HepG2 (cell line): ENCODE results near the gene CCDC88A. TPM values are rescaled to one million over a fixed set of nuclear protein-coding genes. Genes with fewer than 3 reads are reported as not detected.

ENCODE experiments used
- ATAC-seq: fragments of 200-7000 bp; cut with Tn5 transposase; 3 replicates; pipeline ENCODE4 v1.9.1; 2020; ENCODE audit warnings: mild to moderate bottlenecking, moderate library complexity
- BruUV-seq: library from RNA; stranded (reverse); fragments of 400-500 nt; replicated peaks from 2 replicates; lab custom pipeline; 2021; lab: Mats Ljungman, UMichigan
- CTCF ChIA-PET: fragments of 300-600 bp; formaldehyde crosslinking; extraction: SDS; loops from one replicate; lab custom pipeline; 2021; ENCODE audit warnings: low total read pairs, inconsistent platforms, low intra/inter-chr PET ratio; lab: Yijun Ruan, JAX
- POLR2A ChIA-PET: fragments of 350-600 bp; sonication (Branson Sonifier 250); formaldehyde crosslinking; loops from one replicate; lab custom pipeline; 2020; ENCODE audit warnings: antibody characterized with exemption, inconsistent platforms; lab: Yijun Ruan, JAX
- DNase-seq: peaks from one replicate; pipeline ENCODE4 v3.0.0-alpha.2; 2015; ENCODE audit warnings: low spot score
- FAIRE-seq: peaks from 3 replicates; lab custom pipeline; 2011; peaks lifted over from hg19 to GRCh38; lab: Jason Lieb, UNC
- H2AFZ ChIP-seq: one replicate; pipeline ENCODE4 v1.6.1; 2011; ENCODE audit warnings: low read length, inconsistent platforms
- H3K27ac ChIP-seq: fragments of 300-600 bp; 3 replicates; pipeline ENCODE4 v1.8.0; 2011; ENCODE audit warnings: mixed run types, mild to moderate bottlenecking, mixed read lengths, low read length, inconsistent platforms; ENCODE audit not compliant: insufficient read depth; ENCODE audit errors: extremely low read length
- H3K27me3 ChIP-seq, 2 experiments: fragments of 200-600 bp in 1 of 2; 2 replicates in 1 of 2; 3 replicates in 1 of 2; pipeline versions ENCODE4 v1.6.0 to v1.8.0; 2011; ENCODE audit warnings: low read length in 2 of 2, mild to moderate bottlenecking in 2 of 2, moderate library complexity in 2 of 2, inconsistent platforms in 1 of 2; ENCODE audit not compliant: insufficient read depth in 2 of 2, control insufficient read depth in 1 of 2
- H3K36me3 ChIP-seq, 2 experiments: fragments of 200-600 bp in 1 of 2; replicated peaks in 1 of 2; 2 replicates in 1 of 2; 3 replicates in 1 of 2; pipeline versions ENCODE4 v1.5.1 to v1.8.0; 2011; ENCODE audit warnings: low read length in 2 of 2, inconsistent platforms in 1 of 2; ENCODE audit not compliant: insufficient read depth in 2 of 2, control insufficient read depth in 1 of 2
- H3K4me1 ChIP-seq: 2 replicates; pipeline ENCODE4 v1.5.1; 2012; ENCODE audit warnings: low read length, inconsistent platforms; ENCODE audit not compliant: insufficient read depth
- H3K4me2 ChIP-seq: 2 replicates; pipeline ENCODE4 v1.6.0; 2011; ENCODE audit warnings: low read depth, low read length, inconsistent platforms
- H3K4me3 ChIP-seq, 3 experiments: fragments of 200-600 bp in 1 of 3; sonication (generic), shearing (Covaris generic) in 1 of 3; replicated peaks in 1 of 3; 2 replicates each; pipeline ENCODE4 v1.5.1; 2011 to 2016; ENCODE audit warnings: low read length in 3 of 3, inconsistent platforms in 2 of 3, low read depth in 2 of 3, mild to moderate bottlenecking in 2 of 3, control low read depth in 1 of 3, mixed read lengths in 1 of 3; ENCODE audit not compliant: insufficient read depth in 1 of 3
- H3K79me2 ChIP-seq: one replicate; pipeline ENCODE4 v1.6.1; 2011; ENCODE audit warnings: low read length, inconsistent platforms; ENCODE audit not compliant: insufficient read depth
- H3K9ac ChIP-seq: 2 replicates; pipeline ENCODE4 v1.6.0; 2011; ENCODE audit warnings: mild to moderate bottlenecking, low read depth, low read length, inconsistent platforms; ENCODE audit not compliant: insufficient read depth
- H3K9me3 ChIP-seq: 2 replicates; pipeline ENCODE4 v1.5.1; 2012; ENCODE audit warnings: mild to moderate bottlenecking, low read length
- H4K20me1 ChIP-seq: 2 replicates; pipeline ENCODE4 v1.6.0; 2011; ENCODE audit warnings: inconsistent platforms, mild to moderate bottlenecking, low read length, moderate library complexity; ENCODE audit not compliant: insufficient read depth
- EP300 ChIP-seq, 3 experiments: sonication (generic) in 1 of 3; formaldehyde crosslinking in 1 of 3; IDR thresholded peaks; 2 replicates each; pipeline versions ENCODE4 v1.5.1 to v1.6.1; 2011 to 2020; ENCODE audit warnings: low read depth in 2 of 3, low read length in 2 of 3, borderline replicate concordance in 1 of 3, improper control_type of control experiment in 1 of 3, mild to moderate bottlenecking in 1 of 3, missing genetic modification reagents in 1 of 3, moderate library complexity in 1 of 3
- HDAC2 ChIP-seq: sonication (generic); formaldehyde crosslinking; IDR thresholded peaks from 2 replicates; pipeline ENCODE4 v1.4.0; 2020; ENCODE audit warnings: missing genetic modification reagents
- SIX4 ChIP-seq: sonication (generic); formaldehyde crosslinking; IDR thresholded peaks from 2 replicates; pipeline ENCODE4 v1.4.0; 2020; ENCODE audit warnings: missing genetic modification reagents
- STAG1 ChIP-seq: sonication (generic); formaldehyde crosslinking; IDR thresholded peaks from 2 replicates; pipeline ENCODE4 v1.4.0; 2020; ENCODE audit warnings: missing genetic modification reagents
- TOE1 ChIP-seq: sonication (generic); formaldehyde crosslinking; IDR thresholded peaks from 2 replicates; pipeline ENCODE4 v1.4.0; 2020; ENCODE audit warnings: mild to moderate bottlenecking, missing genetic modification reagents
- ZNF225 ChIP-seq: sonication (generic); formaldehyde crosslinking; IDR thresholded peaks from 2 replicates; pipeline ENCODE4 v1.4.0; 2020; ENCODE audit warnings: mild to moderate bottlenecking, missing genetic modification reagents
- ZNF234 ChIP-seq: sonication (generic); formaldehyde crosslinking; conservative IDR thresholded peaks from 2 replicates; pipeline ENCODE4 v1.5.1; 2020; ENCODE audit warnings: mild to moderate bottlenecking, missing genetic modification reagents
- ZNF263 ChIP-seq: sonication (generic); formaldehyde crosslinking; IDR thresholded peaks from 2 replicates; pipeline ENCODE4 v1.4.0; 2020; ENCODE audit warnings: missing genetic modification reagents
- ZNF367 ChIP-seq: sonication (generic); formaldehyde crosslinking; IDR thresholded peaks from 2 replicates; pipeline ENCODE4 v1.4.0; 2020; ENCODE audit warnings: missing genetic modification reagents, borderline replicate concordance
- ZNF619 ChIP-seq: sonication (generic); formaldehyde crosslinking; IDR thresholded peaks from 2 replicates; pipeline ENCODE4 v1.4.0; 2020; ENCODE audit warnings: mild to moderate bottlenecking, missing genetic modification reagents
- WGBS: methylation state at CpG from one replicate; pipeline ENCODE4 v1.1.6; 2017; ENCODE audit warnings: low lambda C conversion rate; 5-methylcytosine and 5-hydroxymethylcytosine counted together
- in situ Hi-C: cut with HindIII; loops from 2 replicates; pipeline ENCODE4 v1.10.0; 2017; ENCODE audit warnings: low pct_unique_long_range_greater_than_20kb; ENCODE audit not compliant: extremely low pct_ligation_motif_present
- intact Hi-C: fragments of 100-400 bp; cut with micrococcal nuclease; formaldehyde crosslinking; loops from one replicate; pipeline ENCODE4 v1.10.0; 2022; ENCODE audit not compliant: unreplicated experiment
- polyA plus RNA-seq, 8 experiments: library from polyadenylated mRNA; depleted of rRNA in 3 of 8; stranded (reverse) in 7 of 8; unstranded in 1 of 8; fragments of >200 nt; fragmentation: Illumina TruSeq in 4 of 8; extraction: Trizol in 4 of 8; gene quantifications; 2 replicates each; pipeline versions ENCODE4 v1.2.1 to v1.2.3, GENCODE V29; 2011 to 2016; ENCODE audit warnings: low read depth in 4 of 8, missing spikeins in 1 of 8, mixed read lengths in 1 of 8; ENCODE audit not compliant: insufficient read depth in 1 of 8
- total RNA-seq, 5 experiments: library from RNA; depleted of rRNA; stranded (reverse); fragments of >200 nt; fragmentation: Illumina TruSeq; extraction: Trizol; gene quantifications; 2 replicates each; pipeline ENCODE4 v1.2.3, GENCODE V29; 2016; ENCODE audit warnings: low read depth in 1 of 5
- TF ChIP-seq, protein P1 (sequence below): sonication (generic); formaldehyde crosslinking; IDR thresholded peaks from 2 replicates; pipeline ENCODE4 v1.9.0; 2022; ENCODE audit warnings: low read depth, missing genetic modification reagents
- TF ChIP-seq, protein P2 (sequence below): sonication (generic); formaldehyde crosslinking; IDR thresholded peaks from 2 replicates; pipeline ENCODE4 v1.8.0; 2022; ENCODE audit warnings: mild to moderate bottlenecking, missing genetic modification reagents, moderate library complexity
- TF ChIP-seq, protein P3 (sequence below): sonication (generic); formaldehyde crosslinking; IDR thresholded peaks from 2 replicates; pipeline ENCODE4 v1.9.0; 2021; ENCODE audit warnings: missing genetic modification reagents, borderline replicate concordance
- TF ChIP-seq, protein P4 (sequence below): IDR thresholded peaks from 2 replicates; pipeline ENCODE4 v1.6.1; 2016; ENCODE audit warnings: mild to moderate bottlenecking, missing biosample characterization, missing genetic modification reagents

Gene CCDC88A
- total and polyA plus RNA-seq, 2 of the 13 experiments (the other 11 are each of a cell fraction or from before 2014, with no cell fraction given) = 43.2 to 84.1 TPM

DNA sequence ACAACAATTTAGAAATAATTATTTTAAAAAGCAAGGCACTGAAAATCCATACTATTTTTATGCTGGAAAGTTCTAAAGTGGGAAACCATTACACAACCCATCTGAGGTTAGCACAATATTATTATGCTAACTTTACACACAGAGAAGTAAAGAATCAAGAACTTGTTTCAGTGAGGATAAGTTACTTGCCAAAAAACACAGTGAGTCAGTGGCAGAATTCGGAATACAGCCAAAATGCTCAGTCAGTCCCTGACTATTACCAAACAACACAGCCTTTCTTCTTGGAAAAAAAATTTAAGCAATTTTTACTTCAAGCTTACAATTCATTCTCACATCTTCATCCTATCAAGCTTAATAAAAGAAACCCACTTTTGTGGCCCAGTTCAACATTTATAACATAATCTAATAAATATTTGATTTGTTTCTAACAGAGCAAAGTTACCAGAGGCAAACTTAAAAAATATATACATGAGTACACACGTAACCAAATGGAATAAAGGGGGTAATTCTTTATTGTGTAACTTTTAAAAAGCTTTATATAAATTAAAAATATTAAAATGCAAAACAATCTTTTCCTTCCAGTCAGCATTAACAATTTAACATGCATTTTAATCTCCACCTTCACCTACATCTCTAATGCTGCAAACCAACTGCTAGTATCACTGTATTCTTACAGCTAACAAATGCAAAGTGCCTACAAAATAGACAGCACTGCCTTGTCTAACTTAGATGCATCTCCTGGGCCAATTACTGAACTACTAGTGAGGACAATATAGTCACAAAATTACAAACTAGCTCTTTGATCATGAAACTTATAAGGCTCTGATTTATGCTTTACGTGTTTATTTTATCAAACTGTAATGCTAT lies 55.2 kb downstream of the CCDC88A start:
- in situ Hi-C loops (no loop called here), intact Hi-C loops (no loop called here)
- Histone ChIP-seq H3K4me1 (no peaks in the 10 kb centered on the region), H3K27me3 (no peaks in the 10 kb centered on the region), H3K27ac (no peak overlapping the region), H4K20me1 (no peaks in the 10 kb centered on the region), H2AFZ (no peak overlapping the region), H3K4me3 (no peak overlapping the region), H3K79me2 (no peaks in the 10 kb centered on the region), H3K4me2 (no peak overlapping the region), H3K9ac (no peak overlapping the region), H3K9me3 (no peaks in the 10 kb centered on the region), H3K36me3 (peaks cover 0 to 8% of the 10 kb centered on the region in 2 experiments; a peak in 4 of 5 replicates)
- FAIRE-seq = no peak
- no peak for ATAC-seq
- ChIA-PET POLR2A (no interaction called here), CTCF (no interaction called here)
- DNase-seq = no peak
- 99% methylated on average over 3 of the region's 3 CpGs for WGBS
- BruUV-seq = no TSS peak
- TF ChIP-seq, protein P1, sequence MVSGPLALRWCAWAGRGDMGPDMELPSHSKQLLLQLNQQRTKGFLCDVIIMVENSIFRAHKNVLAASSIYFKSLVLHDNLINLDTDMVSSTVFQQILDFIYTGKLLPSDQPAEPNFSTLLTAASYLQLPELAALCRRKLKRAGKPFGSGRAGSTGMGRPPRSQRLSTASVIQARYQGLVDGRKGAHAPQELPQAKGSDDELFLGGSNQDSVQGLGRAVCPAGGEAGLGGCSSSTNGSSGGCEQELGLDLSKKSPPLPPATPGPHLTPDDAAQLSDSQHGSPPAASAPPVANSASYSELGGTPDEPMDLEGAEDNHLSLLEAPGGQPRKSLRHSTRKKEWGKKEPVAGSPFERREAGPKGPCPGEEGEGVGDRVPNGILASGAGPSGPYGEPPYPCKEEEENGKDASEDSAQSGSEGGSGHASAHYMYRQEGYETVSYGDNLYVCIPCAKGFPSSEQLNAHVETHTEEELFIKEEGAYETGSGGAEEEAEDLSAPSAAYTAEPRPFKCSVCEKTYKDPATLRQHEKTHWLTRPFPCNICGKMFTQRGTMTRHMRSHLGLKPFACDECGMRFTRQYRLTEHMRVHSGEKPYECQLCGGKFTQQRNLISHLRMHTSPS (CRISPR knock-in tag) = no peak
- TF ChIP-seq SIX4 (CRISPR knock-in tag) = no peak
- TF ChIP-seq, protein P2, sequence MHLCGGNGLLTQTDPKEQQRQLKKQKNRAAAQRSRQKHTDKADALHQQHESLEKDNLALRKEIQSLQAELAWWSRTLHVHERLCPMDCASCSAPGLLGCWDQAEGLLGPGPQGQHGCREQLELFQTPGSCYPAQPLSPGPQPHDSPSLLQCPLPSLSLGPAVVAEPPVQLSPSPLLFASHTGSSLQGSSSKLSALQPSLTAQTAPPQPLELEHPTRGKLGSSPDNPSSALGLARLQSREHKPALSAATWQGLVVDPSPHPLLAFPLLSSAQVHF (CRISPR knock-in tag) = no peak
- TF ChIP-seq, protein P3, sequence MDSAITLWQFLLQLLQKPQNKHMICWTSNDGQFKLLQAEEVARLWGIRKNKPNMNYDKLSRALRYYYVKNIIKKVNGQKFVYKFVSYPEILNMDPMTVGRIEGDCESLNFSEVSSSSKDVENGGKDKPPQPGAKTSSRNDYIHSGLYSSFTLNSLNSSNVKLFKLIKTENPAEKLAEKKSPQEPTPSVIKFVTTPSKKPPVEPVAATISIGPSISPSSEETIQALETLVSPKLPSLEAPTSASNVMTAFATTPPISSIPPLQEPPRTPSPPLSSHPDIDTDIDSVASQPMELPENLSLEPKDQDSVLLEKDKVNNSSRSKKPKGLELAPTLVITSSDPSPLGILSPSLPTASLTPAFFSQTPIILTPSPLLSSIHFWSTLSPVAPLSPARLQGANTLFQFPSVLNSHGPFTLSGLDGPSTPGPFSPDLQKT (CRISPR knock-in tag) = no peak
- no peak for TF ChIP-seq TOE1 (CRISPR knock-in tag)
- no peak for TF ChIP-seq ZNF234 (CRISPR knock-in tag)
- no peak for TF ChIP-seq ZNF367 (CRISPR knock-in tag)
- TF ChIP-seq ZNF263 (CRISPR knock-in tag) = no peak
- TF ChIP-seq ZNF225 (CRISPR knock-in tag) = no peak
- TF ChIP-seq EP300 (IDR thresholded peaks at IDR 0.05; ENCODE audit: low read depth in 2 of 2, low read length in 2 of 2) = no peak
- no peak for TF ChIP-seq EP300 (CRISPR knock-in tag; IDR thresholded peaks at IDR 0.05; ENCODE audit: borderline replicate concordance)
- TF ChIP-seq, protein P4, sequence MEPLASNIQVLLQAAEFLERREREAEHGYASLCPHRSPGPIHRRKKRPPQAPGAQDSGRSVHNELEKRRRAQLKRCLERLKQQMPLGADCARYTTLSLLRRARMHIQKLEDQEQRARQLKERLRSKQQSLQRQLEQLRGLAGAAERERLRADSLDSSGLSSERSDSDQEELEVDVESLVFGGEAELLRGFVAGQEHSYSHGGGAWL (CRISPR knock-in tag) = no peak
- no peak for TF ChIP-seq STAG1 (CRISPR knock-in tag)
- TF ChIP-seq ZNF619 = no peak
- TF ChIP-seq HDAC2 (CRISPR knock-in tag) = no peak
